CD4-positive, alpha-beta T cell treated with Interleukin-6 at 100 ng/mL for 8 hours (primary cell): ENCODE data around the gene MMP15.

Experiments used
- DNase-seq: peaks from one replicate; pipeline ENCODE4 v3.0.0-alpha.2; 2020; ENCODE audit warnings: mixed read lengths, low spot score

Gene MMP15

DNA sequence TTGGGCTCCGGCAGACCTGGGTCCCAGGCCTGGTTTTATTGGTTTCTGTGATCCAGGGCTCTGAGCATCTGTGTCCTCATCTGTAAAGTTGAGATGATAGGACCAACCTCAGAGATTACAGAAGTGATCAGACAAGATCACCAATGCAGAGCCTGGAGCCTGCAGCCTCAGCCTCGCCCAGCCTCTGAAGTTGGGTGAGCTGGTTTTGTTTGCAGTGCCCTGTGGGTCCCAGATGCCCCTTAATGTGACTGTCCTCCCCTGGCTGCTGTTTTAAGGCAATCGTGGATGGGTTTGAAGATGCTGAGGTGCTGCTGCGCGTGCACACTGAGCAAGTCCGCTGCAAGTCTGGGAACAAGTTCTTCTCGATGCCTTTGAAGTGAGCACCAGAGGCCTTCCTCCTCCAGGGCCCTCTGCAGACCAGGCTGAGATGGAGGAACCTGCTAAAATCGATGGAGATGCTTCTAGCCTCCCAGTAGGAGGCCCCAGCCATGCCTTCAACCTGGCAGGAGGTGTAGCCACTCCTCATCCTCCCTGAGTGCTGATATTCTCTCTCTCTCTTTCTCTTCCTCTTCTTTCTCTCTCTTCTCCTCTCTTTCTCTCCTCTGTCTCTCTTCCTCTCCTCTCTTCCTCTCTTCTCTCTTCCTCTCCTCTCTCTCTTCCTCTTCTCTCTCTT is 5.6 kb upstream of the MMP15 start:
- DNase-seq = no peak

DNA sequence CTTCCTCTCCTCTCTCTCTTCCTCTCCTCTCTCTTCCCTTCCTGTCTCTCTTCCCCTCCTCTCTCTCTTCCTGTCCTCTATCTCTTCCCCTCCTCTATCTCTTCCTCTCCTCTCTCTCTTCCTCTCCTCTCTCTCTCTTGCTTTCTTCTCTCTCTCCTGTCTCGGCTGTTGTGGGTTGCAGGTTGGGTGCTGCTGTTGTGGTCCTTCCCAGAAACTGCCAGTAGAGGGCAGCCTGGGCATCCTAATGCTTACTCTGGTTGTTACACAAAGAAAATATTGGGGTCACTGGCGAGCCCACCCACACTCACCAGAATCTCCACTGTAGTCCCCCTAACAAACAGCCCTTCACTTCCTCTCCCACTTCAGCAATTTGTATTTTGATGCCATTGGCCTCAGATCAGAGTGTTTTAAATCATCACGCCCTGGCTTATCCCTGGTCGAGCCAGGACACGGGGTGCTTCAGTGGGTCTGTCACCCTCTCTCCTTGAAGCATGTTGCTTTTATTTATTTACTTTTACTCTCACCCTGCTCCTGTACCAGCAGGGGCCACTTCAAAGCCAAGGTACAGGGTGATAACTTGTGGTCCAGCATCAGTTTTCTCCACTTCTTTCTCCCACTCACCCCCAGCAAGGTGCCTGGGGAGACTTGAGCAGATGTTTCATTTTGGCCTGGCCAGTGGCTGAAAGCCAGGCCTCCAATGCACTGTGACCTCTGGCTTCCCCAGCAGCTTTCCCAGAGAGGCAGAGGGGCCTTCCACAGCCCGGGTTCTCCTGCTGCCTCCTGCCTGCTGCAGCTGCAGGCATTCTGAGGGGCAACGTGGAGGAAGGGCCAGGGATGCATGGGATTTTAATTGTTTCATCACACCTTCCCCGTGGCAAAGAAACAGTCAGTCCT is 4.7 kb upstream of the MMP15 start:
- peak; percentile 66 for DNase-seq

DNA sequence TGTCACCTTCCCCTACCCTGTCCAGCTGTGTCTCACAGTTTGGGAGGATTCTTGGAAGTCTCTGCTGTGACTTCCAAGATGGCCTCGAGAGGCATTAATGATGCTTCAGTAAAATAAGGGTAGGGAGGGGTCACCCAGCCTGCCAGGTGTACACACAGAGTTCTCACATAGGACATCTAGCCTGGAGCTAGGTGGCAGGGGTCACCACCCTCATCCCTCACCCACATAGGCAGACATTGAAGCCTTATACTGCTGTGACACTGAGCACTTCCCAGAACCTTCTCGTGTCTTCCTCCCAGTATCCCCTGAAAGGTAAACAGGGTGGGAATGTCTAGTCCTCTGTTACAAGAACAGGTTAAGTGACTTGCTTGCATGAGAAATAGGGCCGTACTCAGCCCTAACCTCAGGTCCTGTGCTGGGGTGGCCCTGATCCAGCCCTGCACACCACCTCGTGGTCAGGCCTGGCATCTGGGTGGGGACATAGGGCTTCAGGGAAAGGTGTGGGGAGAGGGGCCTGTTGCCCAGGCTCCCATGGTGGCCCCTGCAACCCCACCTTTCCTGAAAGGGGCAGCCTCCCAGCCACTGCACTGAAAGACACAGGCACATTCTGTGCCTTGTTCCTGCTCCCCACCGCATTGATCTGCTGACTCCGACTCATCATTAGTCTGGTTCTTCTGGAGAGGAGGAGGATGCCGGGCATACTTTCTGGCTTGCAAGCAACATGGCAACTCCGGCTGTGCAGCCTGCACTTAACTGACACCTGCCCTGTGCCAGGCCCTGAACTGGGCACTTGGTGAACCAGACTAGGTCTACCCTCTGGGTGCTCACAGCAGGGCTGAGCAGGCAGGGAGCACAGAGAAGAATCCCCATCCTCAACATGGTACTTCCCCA is 3.6 kb upstream of the MMP15 start:
- DNase-seq = no peak

DNA sequence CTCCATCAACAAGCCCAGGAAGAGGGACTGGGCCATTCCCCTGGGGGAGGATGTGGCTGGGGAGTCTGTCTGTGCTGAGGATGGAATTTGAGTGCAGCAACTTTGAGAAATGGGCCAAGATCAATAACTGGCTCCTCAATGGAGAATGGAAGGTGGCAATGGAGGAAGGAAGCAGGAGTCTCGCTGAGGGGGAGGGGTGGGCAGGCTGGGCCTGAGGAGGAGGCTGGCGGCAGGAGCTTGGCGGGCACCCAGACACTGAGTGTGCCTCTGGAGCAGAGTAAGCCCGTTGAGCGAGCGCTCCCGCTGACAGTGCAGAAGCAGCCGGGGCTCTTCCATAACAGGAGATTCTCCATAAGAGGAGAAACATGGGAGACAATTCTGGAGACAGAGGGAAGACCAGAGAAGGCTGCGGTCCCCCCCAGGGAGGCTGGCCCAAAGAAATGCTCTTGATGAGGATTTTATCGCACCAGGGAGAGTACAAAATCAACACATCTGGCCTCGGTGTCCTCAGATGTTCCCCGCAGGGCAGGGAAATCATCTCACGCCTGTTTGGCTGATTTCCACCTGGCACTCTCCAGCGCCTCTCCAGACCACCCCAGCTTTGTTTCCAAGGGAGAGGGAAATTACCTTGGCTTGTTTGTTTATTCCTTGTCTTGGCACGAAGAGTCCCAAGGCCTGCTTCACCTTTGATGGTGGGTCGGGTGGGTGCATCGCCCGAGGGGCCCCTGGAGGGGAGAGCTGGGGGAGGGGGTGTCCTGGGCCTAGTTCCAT is 2.8 kb upstream of the MMP15 start:
- no peak for DNase-seq

DNA sequence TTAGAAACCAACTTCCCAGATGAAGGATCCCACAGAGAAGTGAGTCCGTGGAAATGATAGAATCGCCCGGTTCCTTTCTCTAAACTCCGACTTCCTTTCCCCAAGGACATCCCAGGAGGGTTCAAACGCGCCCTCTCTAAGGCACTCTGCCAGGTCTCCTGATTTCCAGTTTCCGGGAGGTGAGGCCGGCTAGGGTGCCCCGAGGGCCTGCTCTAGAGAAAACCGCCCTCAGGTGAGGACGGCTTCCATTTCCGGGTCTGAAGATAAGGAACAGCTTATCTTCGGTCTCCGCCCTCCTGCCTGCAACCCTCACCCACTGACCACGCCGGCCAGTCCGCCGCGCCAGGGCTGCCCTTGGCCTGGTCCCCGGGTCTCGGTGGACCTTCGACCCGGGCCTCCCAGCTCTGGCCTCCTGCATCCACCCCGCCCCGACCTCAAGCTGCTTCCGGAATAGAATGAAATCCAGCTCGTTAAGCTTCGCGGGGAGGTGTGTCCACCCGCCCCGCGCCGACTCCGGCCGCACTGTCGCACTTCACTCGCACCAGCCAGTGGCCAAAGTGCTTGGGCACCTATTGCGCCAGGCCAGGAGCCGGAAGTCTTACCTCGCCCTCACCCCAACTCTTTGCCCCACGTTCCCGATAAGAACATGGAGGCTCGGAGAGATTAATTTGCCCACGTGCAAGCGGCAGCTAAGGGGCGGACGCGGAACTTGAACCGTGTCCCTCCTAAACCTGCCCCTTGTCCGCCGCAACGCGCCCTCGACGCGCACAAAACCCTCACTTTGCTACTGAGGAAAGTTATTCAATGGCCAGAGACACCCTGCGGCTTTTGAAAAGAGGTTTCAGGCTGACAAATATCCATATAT is 836 bp upstream of the MMP15 start:
- no peak for DNase-seq

DNA sequence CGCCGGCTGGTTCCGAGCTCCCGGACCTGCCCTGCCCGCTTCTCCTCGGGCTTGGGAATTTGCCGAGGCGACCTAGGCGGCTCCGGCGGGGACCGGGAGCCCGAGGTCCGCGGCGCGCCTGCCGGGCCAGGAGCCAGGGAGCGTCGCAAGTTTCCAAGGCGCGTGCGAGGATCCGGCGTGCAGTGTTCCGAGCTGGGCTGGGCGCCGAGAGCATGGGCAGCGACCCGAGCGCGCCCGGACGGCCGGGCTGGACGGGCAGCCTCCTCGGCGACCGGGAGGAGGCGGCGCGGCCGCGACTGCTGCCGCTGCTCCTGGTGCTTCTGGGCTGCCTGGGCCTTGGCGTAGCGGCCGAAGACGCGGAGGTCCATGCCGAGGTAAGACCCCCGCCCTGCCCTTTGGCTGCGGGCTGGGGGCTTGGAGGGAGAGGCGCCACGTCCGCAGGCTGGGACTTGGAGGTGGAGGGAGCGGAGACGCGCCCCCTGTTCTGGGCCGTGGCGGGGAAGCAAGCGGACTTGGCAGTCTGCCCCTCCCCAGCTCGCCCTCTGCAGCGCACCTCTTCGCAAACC is 668 bp downstream of the MMP15 start:
- DNase-seq = no peak

DNA sequence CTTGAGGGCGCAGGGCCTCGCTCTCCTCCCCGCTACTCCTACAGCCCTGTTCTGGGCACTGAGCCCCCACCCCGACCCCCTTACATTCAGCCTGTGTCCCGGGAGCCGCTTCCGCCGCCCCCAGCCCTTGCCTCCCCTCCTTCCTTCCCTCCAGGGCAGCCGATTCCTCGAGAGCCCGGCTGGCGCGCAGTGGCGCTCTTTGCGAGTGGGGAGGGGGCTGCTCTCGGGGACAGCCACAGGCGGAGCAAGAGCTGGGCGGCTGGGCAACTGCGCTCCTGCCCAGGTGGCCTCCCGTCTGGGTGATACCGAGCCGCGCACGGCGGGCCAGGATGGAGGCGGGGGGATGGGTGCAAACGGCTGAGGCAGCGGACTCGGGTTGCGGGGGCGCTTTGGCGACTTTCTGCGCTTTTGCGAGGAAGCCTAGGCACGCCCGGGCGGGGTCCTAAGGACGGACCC is 1.2 kb downstream of the MMP15 start:
- DNase-seq = no peak

DNA sequence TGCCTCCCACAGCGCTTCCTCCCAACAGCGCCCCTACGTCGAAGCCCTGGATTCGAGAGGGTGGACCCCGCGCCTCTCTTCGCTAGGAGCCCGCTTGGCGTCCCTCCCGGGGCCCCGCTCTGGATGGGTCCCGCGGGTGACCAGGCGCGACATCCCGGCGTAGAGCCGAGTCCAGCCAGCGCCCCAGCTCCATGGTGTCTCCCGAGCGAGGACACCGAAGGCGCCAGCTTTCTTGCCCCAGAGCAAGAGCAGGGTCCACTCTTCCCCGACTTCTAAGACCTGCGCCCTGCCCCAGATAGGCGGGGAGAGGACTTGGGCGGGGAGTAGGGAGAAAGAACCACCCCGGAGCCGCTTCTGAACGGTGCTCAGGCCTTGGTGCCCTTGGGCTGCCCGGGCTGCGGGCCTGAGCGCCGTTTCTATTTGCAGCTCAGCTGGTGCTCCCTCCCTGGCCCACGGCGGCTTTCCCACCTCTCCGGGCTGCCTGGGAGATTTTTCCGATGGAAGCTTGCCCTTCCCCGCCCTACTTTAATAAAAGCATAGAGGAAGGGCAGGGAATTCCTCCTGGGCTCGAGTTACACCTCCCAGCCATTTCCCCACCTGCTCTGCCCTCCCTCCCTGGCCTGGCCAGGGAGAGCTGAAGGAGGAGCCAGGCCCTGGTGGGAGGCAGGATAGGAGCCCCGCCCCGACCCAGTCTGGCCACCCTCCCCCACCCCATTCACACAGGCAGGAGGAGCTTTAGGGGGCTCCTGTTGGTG is 1.8 kb downstream of the MMP15 start:
- no peak for DNase-seq

DNA sequence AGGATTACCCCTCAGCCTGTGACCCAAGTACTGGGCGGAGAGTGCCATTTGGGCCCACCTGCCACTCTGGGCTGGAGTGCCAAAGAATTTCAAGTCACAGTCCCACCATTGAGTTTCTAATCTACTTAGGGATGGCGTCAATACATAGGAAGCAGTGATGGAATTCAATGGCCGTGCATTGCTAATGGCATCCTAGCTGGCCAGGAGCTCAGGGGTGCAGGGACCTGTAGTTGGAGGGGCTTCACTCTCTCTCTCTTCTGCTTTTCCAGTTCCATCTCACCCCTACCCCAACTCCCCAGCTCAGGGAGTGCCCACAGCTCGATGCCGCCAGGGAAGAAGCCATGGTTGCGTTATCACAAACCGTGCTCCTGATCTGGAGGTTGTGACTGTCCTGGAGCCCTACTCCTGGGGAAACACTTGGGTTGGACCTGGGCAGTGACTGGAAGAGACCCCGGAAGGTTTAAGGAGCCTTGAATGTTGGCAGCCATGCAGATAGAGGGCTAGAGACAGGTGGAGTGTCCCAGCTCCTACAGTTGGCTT is 2.4 kb downstream of the MMP15 start:
- no peak for DNase-seq

DNA sequence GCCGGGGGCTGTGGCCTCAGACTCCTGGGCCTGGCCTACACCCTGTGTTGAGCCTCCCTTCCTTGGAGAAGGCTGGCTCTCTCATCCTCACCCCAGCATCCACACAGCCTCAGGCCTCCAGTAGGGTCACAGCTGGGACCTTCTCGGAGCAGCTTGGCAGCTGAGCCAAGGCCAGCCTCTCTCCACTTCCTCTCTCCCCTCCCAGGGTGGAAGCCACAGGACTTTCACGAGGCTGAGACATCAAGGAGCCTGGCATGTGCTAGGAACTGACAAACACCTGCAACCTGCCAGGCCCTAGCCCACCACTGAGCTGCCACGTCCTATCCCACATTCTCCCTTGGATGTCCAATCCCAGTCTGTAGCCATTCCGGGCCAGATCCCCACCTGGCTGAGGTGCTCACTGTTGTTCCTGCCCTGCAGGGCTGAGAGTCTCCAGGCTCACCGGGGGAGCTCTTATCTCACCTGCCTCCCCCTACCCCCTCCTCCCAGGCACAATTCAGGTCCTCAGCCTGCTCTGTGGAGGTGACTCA is 3.1 kb downstream of the MMP15 start:
- no peak for DNase-seq

DNA sequence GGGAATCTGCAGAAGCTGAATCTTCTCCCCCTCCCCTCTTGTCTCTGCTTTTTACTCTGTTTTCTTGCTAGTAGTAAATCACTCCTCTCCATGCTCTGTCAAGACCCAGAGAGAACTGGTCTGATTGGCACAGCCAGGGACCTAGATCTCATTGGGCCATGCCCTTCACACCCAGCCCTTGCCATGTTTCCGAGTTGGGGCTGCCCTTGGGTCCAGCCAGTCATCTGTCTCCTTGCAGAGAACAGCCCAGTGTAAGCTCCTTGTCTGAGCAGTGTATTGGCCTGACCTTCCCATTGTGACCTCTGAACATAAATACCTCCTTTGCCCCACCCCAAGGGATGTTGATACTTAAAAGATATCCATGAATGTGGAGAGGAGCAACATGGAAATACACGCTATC is 3.9 kb downstream of the MMP15 start:
- DNase-seq = no peak

DNA sequence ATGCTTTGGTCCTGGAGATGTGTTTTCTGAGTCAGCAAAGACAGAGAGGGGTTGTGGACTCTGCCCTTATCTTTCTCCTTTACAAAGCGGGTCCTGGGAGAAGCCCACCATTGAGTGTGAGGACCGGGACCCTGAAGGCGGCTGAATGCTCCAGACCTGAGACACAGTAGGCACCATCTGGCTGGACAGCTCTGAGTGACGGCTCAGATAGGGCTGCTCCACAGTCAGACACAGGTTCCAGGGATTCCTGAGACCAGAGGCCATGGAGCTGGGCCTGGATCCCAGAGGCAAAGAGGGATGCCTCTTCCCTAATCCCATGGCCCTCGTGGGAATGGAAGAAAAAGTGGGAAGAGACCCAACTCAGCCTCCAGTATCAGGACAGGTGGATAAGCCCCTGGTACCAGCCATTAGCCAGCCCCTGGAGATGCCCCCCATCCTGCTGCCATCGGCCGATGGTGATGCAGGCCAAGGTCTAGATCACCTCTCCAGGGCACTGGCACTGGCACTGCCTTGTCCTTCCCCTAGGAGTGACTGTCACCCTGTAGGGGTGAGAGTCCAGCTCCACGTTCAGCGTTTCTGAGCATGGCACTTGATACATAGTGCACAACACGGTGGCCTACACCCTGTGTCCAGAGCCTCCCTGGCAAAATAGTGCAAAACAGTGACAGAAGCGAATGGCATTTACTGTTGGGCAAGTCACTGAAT is 4.7 kb downstream of the MMP15 start:
- DNase-seq = no peak

DNA sequence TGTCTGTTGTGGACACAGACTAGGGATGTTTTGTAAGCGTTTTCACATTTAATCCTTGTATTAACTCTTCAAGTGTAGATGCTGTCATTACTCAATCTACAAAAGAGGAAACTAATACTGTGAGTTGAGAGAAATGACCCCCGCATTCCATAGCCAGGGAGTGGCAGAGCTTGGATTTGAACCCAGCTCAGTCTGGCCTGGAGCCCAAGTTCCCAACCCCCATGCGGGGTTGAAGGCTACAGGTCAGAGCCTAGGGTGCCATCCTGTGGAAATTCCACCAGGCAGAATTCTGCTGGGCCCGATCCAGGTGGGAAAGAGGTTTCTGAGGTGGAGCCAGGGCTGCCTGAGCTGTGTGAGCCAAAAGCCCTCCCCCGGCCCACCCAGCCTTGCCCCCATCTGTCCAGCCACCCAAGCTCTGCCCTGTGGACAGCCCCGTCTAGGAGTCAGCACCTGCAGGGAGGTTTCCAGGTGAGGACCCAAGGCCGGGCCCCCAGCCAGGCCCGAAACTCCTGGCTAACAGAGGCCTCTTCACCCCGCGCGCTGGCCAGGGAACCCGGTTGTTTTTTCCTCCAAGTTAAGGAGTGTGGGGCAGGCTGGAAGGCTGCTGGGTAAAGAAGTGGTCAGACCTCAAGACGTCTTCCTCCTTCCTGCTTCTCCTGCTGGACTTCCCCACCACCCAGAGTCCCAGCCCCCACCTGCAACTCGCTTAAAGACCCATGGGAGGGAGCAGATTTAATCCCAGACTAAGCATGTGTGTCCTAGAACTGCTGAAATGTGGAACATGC is 5.7 kb downstream of the MMP15 start:
- DNase-seq = no peak

DNA sequence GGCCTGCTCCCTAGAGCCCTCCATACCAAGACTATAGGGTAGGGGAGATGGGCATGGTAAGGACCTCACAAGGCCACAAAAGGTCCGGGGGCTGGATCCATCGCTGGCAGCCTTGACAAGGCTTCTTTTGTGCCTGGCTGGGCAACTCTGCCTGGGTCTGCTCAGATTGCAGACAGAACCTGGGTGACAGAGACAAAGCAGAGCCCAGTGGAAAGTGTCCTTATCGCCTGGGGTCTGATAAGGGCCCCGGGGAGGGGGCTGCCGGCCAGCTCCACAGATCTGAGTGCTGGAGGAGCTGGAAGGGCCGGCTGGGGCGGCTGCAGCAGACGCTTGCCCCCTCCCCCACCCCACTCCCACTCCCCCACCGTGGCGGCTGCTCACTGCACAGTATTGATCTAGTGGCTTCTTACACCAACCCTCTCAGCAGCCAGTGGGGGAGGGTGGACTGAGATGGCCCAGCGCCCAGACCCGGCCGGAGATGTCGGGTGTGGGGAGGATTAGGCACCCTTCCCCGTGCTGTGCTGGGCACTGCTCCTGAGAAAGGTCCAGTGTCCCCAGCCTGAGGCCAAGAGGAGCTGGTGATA is 7.2 kb downstream of the MMP15 start:
- DNase-seq = no peak

DNA sequence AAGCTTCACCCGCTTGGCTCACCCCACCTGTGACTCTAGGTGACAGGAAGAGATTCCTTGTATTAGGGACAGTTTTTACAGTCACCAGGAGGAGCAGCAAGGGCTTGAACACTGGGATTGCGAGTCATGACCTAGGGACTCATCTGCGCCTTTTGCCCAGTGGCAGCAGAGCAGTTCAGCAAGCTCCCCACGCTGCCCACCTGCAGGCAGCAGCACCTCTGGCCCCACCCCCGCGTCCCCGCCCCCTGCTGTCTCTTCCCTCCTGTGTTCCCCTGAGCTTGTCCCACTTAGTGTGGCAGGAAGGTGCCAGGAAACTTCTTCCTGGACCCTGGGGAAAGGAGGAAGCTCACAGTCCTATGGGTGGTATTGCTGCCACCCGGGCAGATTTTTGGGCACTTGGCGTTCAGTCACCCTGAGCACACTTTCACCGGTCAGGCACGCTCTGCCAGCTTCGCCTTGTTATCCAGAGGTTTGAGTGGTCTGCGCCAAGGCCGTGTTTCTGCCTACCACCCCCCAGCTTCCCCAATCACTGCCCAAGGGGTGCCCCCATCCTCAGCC is 8.7 kb downstream of the MMP15 start:
- no peak for DNase-seq

DNA sequence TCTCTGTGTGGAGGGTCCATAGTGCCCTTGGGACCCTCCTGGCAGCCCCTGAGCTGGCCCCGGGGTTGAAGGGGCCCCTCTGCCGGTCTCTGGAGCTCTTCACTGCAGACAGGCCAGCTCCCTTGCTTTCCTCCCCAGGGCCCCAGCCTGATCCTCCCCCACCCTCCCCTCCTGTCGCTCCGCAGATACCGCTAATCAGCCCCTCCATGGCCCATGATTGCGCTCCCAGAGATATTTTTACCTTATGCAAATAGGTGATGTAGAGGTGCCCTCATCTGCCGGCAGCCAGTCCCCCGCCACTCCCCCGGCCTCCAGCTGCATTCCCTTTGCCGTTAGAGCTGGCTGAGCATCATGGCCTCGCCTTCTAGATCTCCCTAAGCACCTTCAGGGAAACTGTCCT is 9.2 kb downstream of the MMP15 start:
- DNase-seq = no peak
